ENCODE data around the gene ZBTB20.

DNA sequence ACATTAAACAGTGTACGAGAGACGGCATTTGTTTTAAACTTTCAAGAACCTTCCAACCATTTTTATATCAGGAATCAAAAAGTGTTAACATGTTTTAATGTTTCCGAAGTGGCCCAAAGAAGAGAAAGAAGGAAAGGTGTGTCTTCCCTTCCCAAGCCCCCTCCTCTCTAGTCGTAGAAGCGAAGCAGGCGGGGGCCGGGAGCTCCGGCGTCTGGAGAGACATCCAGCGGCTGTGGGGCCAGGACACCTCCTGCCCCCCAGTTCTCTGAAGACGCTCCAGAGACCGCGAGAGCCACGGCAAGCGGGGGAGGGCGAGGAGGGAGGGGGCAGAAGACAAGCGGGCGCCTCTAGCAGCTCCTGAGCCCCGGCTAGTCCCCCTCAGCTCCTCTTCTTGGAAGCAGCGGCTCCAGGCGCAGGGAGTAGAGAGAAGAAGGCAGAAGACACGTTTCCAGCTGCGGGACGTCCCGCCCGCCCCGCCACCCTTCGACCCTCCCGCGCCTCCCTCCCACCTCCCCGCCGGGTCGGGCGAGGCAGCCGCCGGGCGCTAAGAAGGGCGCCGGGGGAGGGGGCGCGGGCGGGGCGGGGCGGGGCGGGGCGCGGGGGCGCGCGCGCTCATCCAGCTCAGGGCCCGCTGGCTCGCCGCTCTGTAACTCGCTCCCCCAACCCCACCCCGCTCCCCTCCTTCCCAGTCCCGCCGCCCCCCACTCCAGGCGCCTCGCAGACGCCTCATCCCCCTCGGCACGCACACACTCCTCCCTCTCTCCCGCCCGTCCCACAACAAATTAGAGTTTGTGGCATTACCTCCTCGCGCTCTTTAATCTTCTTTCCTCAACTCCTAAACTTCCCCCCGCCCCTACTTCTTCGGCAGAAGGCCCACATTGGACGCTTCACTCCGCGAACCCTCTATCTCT lies at the start of gene ZBTB20:
- TF ChIP-seq, protein P1, sequence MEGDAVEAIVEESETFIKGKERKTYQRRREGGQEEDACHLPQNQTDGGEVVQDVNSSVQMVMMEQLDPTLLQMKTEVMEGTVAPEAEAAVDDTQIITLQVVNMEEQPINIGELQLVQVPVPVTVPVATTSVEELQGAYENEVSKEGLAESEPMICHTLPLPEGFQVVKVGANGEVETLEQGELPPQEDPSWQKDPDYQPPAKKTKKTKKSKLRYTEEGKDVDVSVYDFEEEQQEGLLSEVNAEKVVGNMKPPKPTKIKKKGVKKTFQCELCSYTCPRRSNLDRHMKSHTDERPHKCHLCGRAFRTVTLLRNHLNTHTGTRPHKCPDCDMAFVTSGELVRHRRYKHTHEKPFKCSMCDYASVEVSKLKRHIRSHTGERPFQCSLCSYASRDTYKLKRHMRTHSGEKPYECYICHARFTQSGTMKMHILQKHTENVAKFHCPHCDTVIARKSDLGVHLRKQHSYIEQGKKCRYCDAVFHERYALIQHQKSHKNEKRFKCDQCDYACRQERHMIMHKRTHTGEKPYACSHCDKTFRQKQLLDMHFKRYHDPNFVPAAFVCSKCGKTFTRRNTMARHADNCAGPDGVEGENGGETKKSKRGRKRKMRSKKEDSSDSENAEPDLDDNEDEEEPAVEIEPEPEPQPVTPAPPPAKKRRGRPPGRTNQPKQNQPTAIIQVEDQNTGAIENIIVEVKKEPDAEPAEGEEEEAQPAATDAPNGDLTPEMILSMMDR (IDR thresholded peaks at IDR 0.05; ENCODE audit: poor library complexity, severe bottlenecking) = no peak
- TF ChIP-seq POLR2AphosphoS5 (IDR thresholded peaks at IDR 0.05) (peak; percentile 64), EP300 (conservative IDR thresholded peaks at IDR 0.05; ENCODE audit: poor library complexity, severe bottlenecking) (no peak), EZH2 (IDR thresholded peaks at IDR 0.05; ENCODE audit: borderline replicate concordance, insufficient read depth, low read length, poor library complexity, severe bottlenecking) (no peak), REST (IDR thresholded peaks at IDR 0.05; ENCODE audit: borderline replicate concordance) (peak; percentile 13), RAD21 (conservative IDR thresholded peaks at IDR 0.05) (peak; percentile 20), MXI1 (conservative IDR thresholded peaks at IDR 0.05; ENCODE audit: poor library complexity, severe bottlenecking) (peak; percentile 33), SMC3 (conservative IDR thresholded peaks at IDR 0.05; ENCODE audit: poor library complexity) (peak; percentile 23)

Measured in neural cell (in vitro differentiated cells).